Caco-2 (cell line): ENCODE measurements around the gene VWA8. TPM values are rescaled to one million over a fixed set of nuclear protein-coding genes. Genes with fewer than 3 reads are reported as not detected.
A peak's percentile ranks its signal among the peaks of the same experiment; 100 is the strongest.

Source experiments
- BruUV-seq: library from RNA; stranded (reverse); fragments of 400-500 nt; replicated peaks from 2 replicates; lab custom pipeline; 2021; lab: Mats Ljungman, UMichigan
- CTCF ChIA-PET: fragments of 300-600 bp; sonication (Branson Sonifier 250); formaldehyde crosslinking; loops from one replicate; lab custom pipeline; 2022; ENCODE audit warnings: antibody characterized with exemption; lab: Charles Lee
- POLR2A ChIA-PET: fragments of 300-600 bp; sonication (Branson Sonifier 250); formaldehyde crosslinking; loops from one replicate; lab custom pipeline; 2022; ENCODE audit warnings: antibody characterized with exemption; lab: Charles Lee
- DNase-seq, 2 experiments: peaks; one replicate each; pipeline versions ENCODE4 v3.0.0 to v3.0.0-alpha.2; 2020 to 2022
- H3K27me3 ChIP-seq: replicated peaks from 2 replicates; pipeline ENCODE4 v1.6.0; 2011; ENCODE audit warnings: low read length; ENCODE audit not compliant: control insufficient read depth, insufficient read depth
- H3K36me3 ChIP-seq: 2 replicates; pipeline ENCODE4 v1.5.1; 2011; ENCODE audit warnings: low read length; ENCODE audit not compliant: control insufficient read depth, insufficient read depth
- H3K4me1 ChIP-seq: fragments of 250-450 bp; sonication (Bioruptor Pico); 2 replicates; pipeline ENCODE4 v1.5.1; 2020; ENCODE audit warnings: mild to moderate bottlenecking
- H3K4me3 ChIP-seq: 2 replicates; pipeline ENCODE4 v1.5.1; 2011; ENCODE audit warnings: low read depth, mild to moderate bottlenecking, control low read depth, low read length
- H3K9me3 ChIP-seq: fragments of 250-450 bp; sonication (Bioruptor Pico); 2 replicates; pipeline ENCODE4 v1.5.1; 2020; ENCODE audit warnings: mild to moderate bottlenecking, moderate library complexity
- H3K27ac Mint-ChIP-seq: one replicate; pipeline ENCODE4 v1.8.0; 2022; ENCODE audit warnings: mixed read lengths; ENCODE audit not compliant: unreplicated experiment
- H3K27me3 Mint-ChIP-seq: one replicate; pipeline ENCODE4 v1.8.0; 2022; ENCODE audit warnings: mixed read lengths; ENCODE audit not compliant: insufficient read depth, unreplicated experiment
- H3K36me3 Mint-ChIP-seq: one replicate; pipeline ENCODE4 v1.8.0; 2022; ENCODE audit warnings: mild to moderate bottlenecking, mixed read lengths; ENCODE audit not compliant: insufficient read depth, unreplicated experiment
- H3K4me1 Mint-ChIP-seq: one replicate; pipeline ENCODE4 v1.8.0; 2022; ENCODE audit warnings: low read depth, mixed read lengths; ENCODE audit not compliant: unreplicated experiment
- H3K4me3 Mint-ChIP-seq: one replicate; pipeline ENCODE4 v1.8.0; 2022; ENCODE audit warnings: mild to moderate bottlenecking, moderate library complexity, mixed read lengths; ENCODE audit not compliant: unreplicated experiment
- H3K9me3 Mint-ChIP-seq: one replicate; pipeline ENCODE4 v1.8.0; 2022; ENCODE audit warnings: mixed read lengths; ENCODE audit not compliant: unreplicated experiment
- CTCF ChIP-seq, 2 experiments: fragments of 200-600 bp in 1 of 2; IDR thresholded peaks; 1 replicate in 1 of 2; 2 replicates in 1 of 2; pipeline versions ENCODE4 v1.5.1 to v1.8.0; 2011 to 2022; ENCODE audit warnings: antibody characterized with exemption in 1 of 2, control low read depth in 1 of 2, inconsistent platforms in 1 of 2, low read depth in 1 of 2, low read length in 1 of 2, mild to moderate bottlenecking in 1 of 2, moderate library complexity in 1 of 2; ENCODE audit not compliant: insufficient read depth in 1 of 2, severe bottlenecking in 1 of 2, unreplicated experiment in 1 of 2
- intact Hi-C: fragments of 100-400 bp; cut with micrococcal nuclease; formaldehyde crosslinking; loops from one replicate; pipeline ENCODE4 v1.10.0; 2022; ENCODE audit not compliant: unreplicated experiment
- total RNA-seq: library from RNA; stranded (reverse); gene quantifications from 2 replicates; pipeline ENCODE4 v1.2.3, GENCODE V29; 2022

Gene VWA8
- total RNA-seq, 1 experiment from 2014 or later = 20.7 TPM

DNA sequence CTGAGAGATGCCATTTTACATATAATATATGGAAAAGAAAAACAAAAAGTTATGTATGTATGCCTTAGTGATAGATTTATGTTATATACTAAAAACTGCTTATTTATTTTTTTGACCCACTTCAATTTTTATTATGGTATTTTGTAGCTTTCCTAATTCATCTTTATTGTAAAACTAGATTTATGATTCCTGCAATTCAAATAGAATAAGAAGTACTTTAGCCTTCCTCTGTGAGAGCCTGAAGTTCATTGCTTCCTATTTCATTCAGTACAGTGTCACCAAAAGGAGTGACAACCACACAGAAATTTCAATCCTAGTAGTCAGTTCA, 345.4 kb downstream of the VWA8 start:
- H3K36me3 ChIP-seq = peaks cover 5% of the 10 kb centered on the region; the same call in 1 of the 2 replicates
- H3K4me1 Mint-ChIP-seq = peaks cover 47% of the 10 kb centered on the region
- ChIA-PET CTCF (no interaction called here), POLR2A (no interaction called here)
- H3K9me3 Mint-ChIP-seq = peaks cover 6% of the 10 kb centered on the region
- H3K4me3 ChIP-seq = no peak overlapping the region
- intact Hi-C loops = no loop called here
- DNase-seq = no peak
- no peak for TF ChIP-seq CTCF (IDR thresholded peaks at IDR 0.05; ENCODE audit: insufficient read depth in 1 of 2, low read depth in 1 of 2, low read length in 1 of 2, severe bottlenecking in 1 of 2, unreplicated experiment in 1 of 2)
- peaks cover 57% of the 10 kb centered on the region for H3K4me1 ChIP-seq
- H3K27me3 ChIP-seq = no peaks in the 10 kb centered on the region
- BruUV-seq = no TSS peak
- peaks cover 32% of the 10 kb centered on the region for H3K36me3 Mint-ChIP-seq
- no peaks in the 10 kb centered on the region for H3K9me3 ChIP-seq
- H3K27me3 Mint-ChIP-seq = no peaks in the 10 kb centered on the region
- peak overlapping the region; percentile 78 for H3K27ac Mint-ChIP-seq
- H3K4me3 Mint-ChIP-seq = no peak overlapping the region

- TF ChIP-seq CTCF (IDR thresholded peaks at IDR 0.05; ENCODE audit: insufficient read depth in 1 of 2, low read depth in 1 of 2, low read length in 1 of 2, severe bottlenecking in 1 of 2, unreplicated experiment in 1 of 2) = no peak
- Mint-ChIP-seq H3K36me3 (peaks cover 33% of the 10 kb centered on the region), H3K9me3 (peaks cover under 1% of the 10 kb centered on the region), H3K4me1 (peaks cover 47% of the 10 kb centered on the region), H3K27ac (peak overlapping the region; percentile 84), H3K4me3 (peak overlapping the region; percentile 47), H3K27me3 (no peaks in the 10 kb centered on the region)
- CTCF ChIA-PET = interaction anchor here (1.2 to 1.3 kb wide), 3 partner anchors 10 to 38 kb away, joined by 3 to 6 read pairs (median 5); no protein-coding TSS in a partner anchor
- intact Hi-C loops = loop anchor here (1.0 to 5.0 kb wide), 5 partner anchors 7 to 203 kb away; no protein-coding TSS in a partner anchor
- no TSS peak for BruUV-seq
- Histone ChIP-seq H3K27me3 (no peaks in the 10 kb centered on the region), H3K4me3 (no peak overlapping the region), H3K4me1 (peaks cover 62% of the 10 kb centered on the region), H3K36me3 (peaks cover 5% of the 10 kb centered on the region; the same call in 1 of the 2 replicates), H3K9me3 (no peaks in the 10 kb centered on the region)
- POLR2A ChIA-PET = interaction anchor here (1.2 to 2.2 kb wide), 4 partner anchors 8 to 155 kb away, joined by 3 to 22 read pairs (median 12); no protein-coding TSS in a partner anchor
- peak in 1 of 2 experiments; percentile 61 for DNase-seq
These were observed 346.0 kb downstream of the VWA8 start for GRCh38 chr13:41614671-41615527.

GRCh38 chr13:41613984-41614661, 346.8 kb downstream of the VWA8 start:
- Mint-ChIP-seq H3K4me1 (peaks cover 53% of the 10 kb centered on the region), H3K4me3 (peak overlapping the region; percentile 47), H3K27me3 (no peaks in the 10 kb centered on the region), H3K36me3 (peaks cover 31% of the 10 kb centered on the region), H3K27ac (peak overlapping the region; percentile 84), H3K9me3 (no peaks in the 10 kb centered on the region)
- Histone ChIP-seq H3K9me3 (no peaks in the 10 kb centered on the region), H3K36me3 (peaks cover 5% of the 10 kb centered on the region; the same call in 1 of the 2 replicates), H3K4me3 (no peak overlapping the region), H3K4me1 (peaks cover 70% of the 10 kb centered on the region), H3K27me3 (no peaks in the 10 kb centered on the region)
- intact Hi-C loops = loop anchor here (1.0 to 5.0 kb wide), 6 partner anchors 8 to 202 kb away; no protein-coding TSS in a partner anchor
- TSS peak; percentile 84 for BruUV-seq
- CTCF ChIA-PET = interaction anchor here (0.6 to 1.3 kb wide), 5 partner anchors 9 to 478 kb away, joined by 3 to 6 read pairs (median 3); no protein-coding TSS in a partner anchor
- no peak for TF ChIP-seq CTCF (IDR thresholded peaks at IDR 0.05; ENCODE audit: insufficient read depth in 1 of 2, low read depth in 1 of 2, low read length in 1 of 2, severe bottlenecking in 1 of 2, unreplicated experiment in 1 of 2)
- POLR2A ChIA-PET = interaction anchor here (0.8 to 2.2 kb wide), 8 partner anchors 8 to 157 kb away, joined by 3 to 22 read pairs (median 3); partner anchors contain the start of gene RGCC
- peak; percentile 78 to 79 for DNase-seq
